Heart right ventricle (tissue), 16 donors: Measurements from ENCODE around the gene CNTN4. TPM values are rescaled to one million over a fixed set of nuclear protein-coding genes. Genes with fewer than 3 reads are reported as not detected.

ENCODE experiments used
- ATAC-seq, 8 donors: fragments of 200-7000 bp; cut with Tn5 transposase; one replicate each; pipeline ENCODE4 v1.9.1; 2020; ENCODE audit warnings: mild to moderate bottlenecking in 8 of 8, moderate library complexity in 8 of 8, moderate number of reproducible peaks in 1 of 8
- DNase-seq, 2 donors: peaks; one replicate each; pipeline ENCODE4 v3.0.0-alpha.2; 2020
- H3K27ac ChIP-seq, 10 donors: fragments of 200-600 bp; sonication (generic) in 2 of 10; one replicate each; pipeline versions ENCODE4 v1.5.0 to v1.8.0; 2020 to 2022; ENCODE audit warnings: mild to moderate bottlenecking in 3 of 10
- H3K27me3 ChIP-seq, 7 donors: fragments of 200-600 bp; one replicate each; pipeline ENCODE4 v1.8.0; 2021 to 2022; ENCODE audit warnings: mild to moderate bottlenecking in 2 of 7
- H3K36me3 ChIP-seq, 9 donors: fragments of 200-600 bp; sonication (generic) in 1 of 9; one replicate each; pipeline versions ENCODE4 v1.5.0 to v1.8.0; 2020 to 2022; ENCODE audit warnings: mild to moderate bottlenecking in 2 of 9
- H3K4me1 ChIP-seq, 9 donors: fragments of 200-600 bp; sonication (generic) in 1 of 9; one replicate each; pipeline versions ENCODE4 v1.5.0 to v1.8.0; 2020 to 2022; ENCODE audit warnings: mild to moderate bottlenecking in 4 of 9
- H3K4me3 ChIP-seq, 10 donors: fragments of 200-600 bp; sonication (generic) in 2 of 10; one replicate each; pipeline versions ENCODE4 v1.5.0 to v1.8.0; 2020 to 2022; ENCODE audit warnings: mild to moderate bottlenecking in 7 of 10, moderate library complexity in 2 of 10
- H3K9me3 ChIP-seq, 11 donors: fragments of 200-600 bp in 10 of 11; sonication (generic) in 2 of 11; one replicate each; pipeline versions ENCODE4 v1.5.0 to v1.8.0; 2013 to 2022; ENCODE audit warnings: mild to moderate bottlenecking in 2 of 11, control low read depth in 1 of 11, moderate library complexity in 1 of 11
- WGBS, 2 donors: extraction: QIAGEN DNeasy Blood & Tissue Kit; methylation state at CpG; one replicate each; pipeline ENCODE4 v1.1.7; 2013; ENCODE audit warnings: inconsistent platforms in 1 of 2; 5-methylcytosine and 5-hydroxymethylcytosine counted together
- intact Hi-C, 10 donors: fragments of 100-400 bp; cut with DNase I; formaldehyde crosslinking; loops; one replicate each; pipeline versions ENCODE4 v1.11.1 to v1.14.2; 2022
- polyA plus RNA-seq, 2 donors: library from polyadenylated mRNA; stranded (reverse); fragments of 200-250 nt; gene quantifications; one replicate each; pipeline ENCODE4 v1.2.3, GENCODE V29; 2013
- total RNA-seq, 10 donors: library from RNA; stranded (reverse); fragmentation: NEBNext Ultra II Directional in 3 of 10; extraction: Animal tissue kit (Norgen Biotek cat#: 25700) in 3 of 10; gene quantifications; one replicate each; pipeline versions ENCODE4 v1.2.1 to v1.2.4, GENCODE V29; 2021 to 2023
- TF ChIP-seq, protein P1 (sequence below), 9 donors: fragments of 200-600 bp; sonication (generic) in 2 of 9; IDR thresholded peaks; one replicate each; pipeline versions ENCODE4 v1.5.0 to v1.8.0; 2021 to 2022; ENCODE audit warnings: antibody characterized with exemption in 9 of 9, mild to moderate bottlenecking in 5 of 9, moderate library complexity in 1 of 9
- donor health status: Arrhythmogenic right ventricular cardiomyopathy.
- donor health status: ischemic (EF 13 %, LVEDD 7.1; RV severe dilation, severe dysfunction).
- donor health status: healthy with polysubstance abuse.
- donor health status: DM: no; HTN: yes; CAD: no.
- donor health status: DM: no; HTN: no; CAD: no.
- donor health status: ischemic (EF 25% LVEDD 6.9; RV normal size, moderate dysfunction).
- donor health status: ischemic (EF 25% LVEDD 5.7; RV mildly dilated, moderate dysfunction).
- donor health status: healthy.
- donor health status: DM: yes; HTN: yes; CAD: no.
- donor health status: Ischemic cardiomyopathy.
- donor health status: ischemic (EF 35%, LVEDD 5.7; RV mildly dilated, moderate dysfunction).
- donor health status: nonischemic (EF 11% LVEDD 7.7; RV severe dilation, severe dysfunction).
- donor health status: DM: yes; HTN: yes; CAD: no.
- donor health status: PGD.
- donor health status: ischemic (EF 29% LVEDD 5.4; RV normal size, mild dysfunction).
- donor health status: nonischemic (EF 23%, LVEDD 6.1; RV moderate dilation, normal function).

CNTN4 gene
- total and polyA plus RNA-seq, 12 donors: 0.48 to 4.7 (median 2.5) TPM

DNA sequence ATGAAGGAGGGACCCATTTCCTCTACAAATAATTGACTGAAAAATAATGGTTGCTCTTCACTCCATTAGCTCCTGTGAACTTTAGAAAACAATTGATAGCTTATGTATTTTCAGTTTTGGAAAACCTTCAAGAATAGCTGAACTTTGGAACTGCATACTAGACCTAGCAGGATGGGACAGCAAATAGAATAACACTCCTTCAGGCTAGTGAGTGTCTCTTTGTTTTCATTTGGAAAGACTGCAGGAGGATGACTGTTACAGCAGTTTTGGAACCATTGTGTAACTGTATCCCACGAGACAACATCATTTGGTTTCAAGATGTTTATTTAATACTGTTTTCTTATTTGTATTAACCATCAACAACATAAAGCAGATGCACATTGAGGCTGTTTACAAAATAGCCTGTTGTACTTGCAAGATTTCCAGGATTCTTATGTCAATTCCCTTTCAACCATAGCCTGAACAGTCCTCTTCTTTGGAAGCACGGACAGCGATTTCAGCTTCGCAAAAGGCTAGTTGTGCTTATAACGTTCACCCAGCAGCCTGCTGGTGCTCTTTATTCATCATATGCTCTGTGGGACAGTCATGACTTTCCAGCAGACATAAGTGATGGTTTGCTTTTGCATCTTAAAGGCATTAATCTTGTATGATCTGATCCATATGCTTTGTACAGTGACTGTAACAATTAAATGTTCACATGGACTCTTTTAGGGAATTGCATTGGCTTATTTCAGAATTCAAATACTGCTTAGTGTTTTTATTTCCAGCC is 676.0 kb downstream of the CNTN4 start:
- intact Hi-C loops: no loop called here
- Histone ChIP-seq H3K27ac (no peak overlapping the region), H3K4me1 (peaks cover 0 to 5% (median 0%) of the 10 kb centered on the region in 9 donors), H3K36me3 (no peaks in the 10 kb centered on the region), H3K4me3 (no peak overlapping the region), H3K9me3 (no peaks in the 10 kb centered on the region), H3K27me3 (no peaks in the 10 kb centered on the region)
- DNase-seq (no peak), ATAC-seq (no peak)
- 70 to 79% methylated on average over 5 of the region's 5 CpGs for WGBS, 2 donors
- TF ChIP-seq, protein P1, sequence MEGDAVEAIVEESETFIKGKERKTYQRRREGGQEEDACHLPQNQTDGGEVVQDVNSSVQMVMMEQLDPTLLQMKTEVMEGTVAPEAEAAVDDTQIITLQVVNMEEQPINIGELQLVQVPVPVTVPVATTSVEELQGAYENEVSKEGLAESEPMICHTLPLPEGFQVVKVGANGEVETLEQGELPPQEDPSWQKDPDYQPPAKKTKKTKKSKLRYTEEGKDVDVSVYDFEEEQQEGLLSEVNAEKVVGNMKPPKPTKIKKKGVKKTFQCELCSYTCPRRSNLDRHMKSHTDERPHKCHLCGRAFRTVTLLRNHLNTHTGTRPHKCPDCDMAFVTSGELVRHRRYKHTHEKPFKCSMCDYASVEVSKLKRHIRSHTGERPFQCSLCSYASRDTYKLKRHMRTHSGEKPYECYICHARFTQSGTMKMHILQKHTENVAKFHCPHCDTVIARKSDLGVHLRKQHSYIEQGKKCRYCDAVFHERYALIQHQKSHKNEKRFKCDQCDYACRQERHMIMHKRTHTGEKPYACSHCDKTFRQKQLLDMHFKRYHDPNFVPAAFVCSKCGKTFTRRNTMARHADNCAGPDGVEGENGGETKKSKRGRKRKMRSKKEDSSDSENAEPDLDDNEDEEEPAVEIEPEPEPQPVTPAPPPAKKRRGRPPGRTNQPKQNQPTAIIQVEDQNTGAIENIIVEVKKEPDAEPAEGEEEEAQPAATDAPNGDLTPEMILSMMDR (IDR thresholded peaks at IDR 0.05): no peak

DNA sequence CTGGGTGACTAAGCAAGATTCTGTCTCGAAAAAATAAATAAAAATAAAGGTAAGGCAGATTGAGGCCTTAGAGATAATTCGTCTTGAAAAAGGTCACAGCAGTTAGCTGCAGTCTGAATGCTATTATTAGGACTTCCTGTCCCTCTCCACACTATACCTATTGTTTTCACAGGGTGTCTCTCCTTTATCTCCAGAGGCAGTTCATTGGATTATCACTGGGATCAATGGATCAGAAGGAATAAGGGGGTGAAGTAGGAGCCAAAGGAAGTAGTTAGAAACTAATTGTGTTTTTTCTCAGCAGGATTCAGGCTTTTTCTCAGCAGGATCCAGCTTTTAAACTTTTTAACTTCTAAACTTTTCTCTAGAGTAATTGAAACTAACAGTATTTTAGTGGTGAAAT is 684.6 kb downstream of the CNTN4 start:
- no peak overlapping the region for H3K27ac ChIP-seq
- no peaks in the 10 kb centered on the region for H3K4me1 ChIP-seq
- TF ChIP-seq, protein P1 (IDR thresholded peaks at IDR 0.05): no peak
- no peaks in the 10 kb centered on the region for H3K9me3 ChIP-seq
- intact Hi-C loops: no loop called here
- H3K36me3 ChIP-seq: no peaks in the 10 kb centered on the region
- WGBS, 2 donors: 38 to 48% methylated on average over 2 of the region's 2 CpGs
- no peak for DNase-seq
- H3K4me3 ChIP-seq: no peak overlapping the region
- H3K27me3 ChIP-seq: no peaks in the 10 kb centered on the region
- no peak for ATAC-seq

DNA sequence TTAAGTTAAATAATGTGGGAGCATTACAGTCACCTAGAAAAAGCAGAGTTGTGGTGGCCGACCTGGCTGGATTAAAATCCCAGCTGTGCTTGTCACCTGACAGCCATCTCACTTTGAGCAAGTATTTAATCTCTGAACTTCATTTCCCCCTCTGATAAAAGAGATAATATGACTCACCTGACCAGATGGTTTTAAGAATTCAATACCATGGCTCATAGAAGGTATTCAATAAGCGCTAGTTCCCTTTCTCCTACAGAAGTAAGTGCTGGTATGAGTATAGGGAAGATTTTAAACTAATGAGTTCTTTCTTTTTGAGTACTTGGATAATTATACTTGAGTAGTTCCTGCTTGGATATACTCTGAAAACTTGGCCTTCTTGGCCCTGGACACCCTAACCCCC is 686.0 kb downstream of the CNTN4 start:
- intact Hi-C loops: no loop called here
- Histone ChIP-seq H3K9me3 (no peaks in the 10 kb centered on the region), H3K36me3 (no peaks in the 10 kb centered on the region), H3K4me1 (no peaks in the 10 kb centered on the region), H3K27ac (no peak overlapping the region), H3K27me3 (no peaks in the 10 kb centered on the region), H3K4me3 (no peak overlapping the region)
- ATAC-seq (no peak), DNase-seq (no peak)
- WGBS, 2 donors: 83 to 91% methylated on average over 2 of the region's 2 CpGs
- TF ChIP-seq, protein P1 (IDR thresholded peaks at IDR 0.05): no peak

DNA sequence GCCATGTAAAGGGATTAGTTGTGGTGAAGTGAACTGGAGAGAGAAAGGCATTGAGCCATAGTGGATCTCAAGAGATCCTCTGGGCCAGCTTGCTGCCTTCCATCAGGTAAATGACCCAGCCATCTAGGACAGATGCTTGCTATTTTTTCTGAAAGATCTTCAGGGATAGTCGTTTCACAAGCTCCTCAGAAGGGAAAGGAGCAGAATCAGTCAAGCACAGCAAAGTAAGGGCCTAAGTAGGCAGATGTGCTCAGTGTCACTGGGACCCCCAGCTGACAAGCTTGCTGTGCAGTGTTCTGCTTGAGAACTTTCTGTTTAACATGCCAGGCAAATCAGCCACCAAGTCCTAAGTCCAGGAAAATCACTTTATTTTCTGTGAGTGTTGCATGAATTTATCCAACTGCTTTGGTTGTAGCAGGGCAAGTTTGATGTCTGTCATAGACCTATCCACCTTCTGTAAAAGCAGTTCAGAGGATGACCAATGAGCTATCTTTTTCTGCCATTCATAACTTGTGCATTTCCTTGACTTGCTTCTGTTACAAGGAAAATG is 691.7 kb downstream of the CNTN4 start:
- intact Hi-C loops: no loop called here
- 40 to 61% methylated on average over 1 of the region's 1 CpG for WGBS, 2 donors
- no peak for DNase-seq
- TF ChIP-seq, protein P1 (IDR thresholded peaks at IDR 0.05): no peak
- H3K9me3 ChIP-seq: no peaks in the 10 kb centered on the region
- H3K4me3 ChIP-seq: no peak overlapping the region
- no peak for ATAC-seq
- H3K36me3 ChIP-seq: no peaks in the 10 kb centered on the region
- no peaks in the 10 kb centered on the region for H3K27me3 ChIP-seq
- H3K4me1 ChIP-seq: no peaks in the 10 kb centered on the region
- no peak overlapping the region for H3K27ac ChIP-seq
